PC-3 (cell line): ENCODE measurements around the gene SH2D1A. TPM values are rescaled to one million over a fixed set of nuclear protein-coding genes. Genes with fewer than 3 reads are reported as not detected.

ENCODE experiments used
- ATAC-seq: fragments of 200-7000 bp; cut with Tn5 transposase; 2 replicates; pipeline ENCODE4 v1.9.1; 2020; ENCODE audit warnings: mild to moderate bottlenecking, moderate library complexity
- BruUV-seq: library from RNA; stranded (reverse); fragments of 400-500 nt; replicated peaks from 2 replicates; lab custom pipeline; 2021; lab: Mats Ljungman, UMichigan
- CTCF ChIA-PET: fragments of 300-600 bp; sonication (Branson Sonifier 250); formaldehyde crosslinking; loops from one replicate; lab custom pipeline; 2022; ENCODE audit warnings: antibody characterized with exemption; lab: Charles Lee
- POLR2A ChIA-PET: fragments of 300-600 bp; sonication (Branson Sonifier 250); formaldehyde crosslinking; loops from one replicate; lab custom pipeline; 2022; ENCODE audit warnings: antibody characterized with exemption; ENCODE audit not compliant: unreplicated experiment; lab: Charles Lee
- DNase-seq: peaks from one replicate; pipeline ENCODE4 v3.0.0-alpha.2; 2015
- H2AFZ ChIP-seq: fragments of 300-600 bp; sonication (generic); 2 replicates; pipeline ENCODE4 v1.6.0; 2016; ENCODE audit warnings: antibody characterized with exemption, low read length
- H3F3A ChIP-seq: fragments of 300-600 bp; sonication (generic); one replicate; pipeline ENCODE4 v1.6.0; 2017; ENCODE audit warnings: antibody characterized with exemption, low read length, control low read depth, mild to moderate bottlenecking; ENCODE audit not compliant: unreplicated experiment
- H3K27ac ChIP-seq: fragments of 300-600 bp; sonication (generic); 2 replicates; pipeline ENCODE4 v1.5.1; 2016; ENCODE audit warnings: mild to moderate bottlenecking, low read length
- H3K27me3 ChIP-seq: fragments of 300-600 bp; sonication (generic); 2 replicates; pipeline ENCODE4 v1.6.1; 2016; ENCODE audit warnings: low read length, mixed read lengths
- H3K36me3 ChIP-seq: fragments of 300-600 bp; sonication (generic); 2 replicates; pipeline ENCODE4 v1.6.1; 2016; ENCODE audit warnings: low read depth, mixed run types, low read length, mixed read lengths
- H3K4me1 ChIP-seq: fragments of 300-600 bp; sonication (generic); 2 replicates; pipeline ENCODE4 v1.5.1; 2016; ENCODE audit warnings: low read length; ENCODE audit not compliant: insufficient read depth
- H3K4me2 ChIP-seq: fragments of 300-600 bp; sonication (generic); 2 replicates; pipeline ENCODE4 v1.6.0; 2016; ENCODE audit warnings: low read length
- H3K4me3 ChIP-seq: fragments of 300-600 bp; sonication (generic); 2 replicates; pipeline ENCODE4 v1.5.1; 2016; ENCODE audit warnings: mild to moderate bottlenecking, low read length, mixed read lengths
- H3K79me2 ChIP-seq: fragments of 300-600 bp; sonication (generic); 2 replicates; pipeline ENCODE4 v1.6.1; 2017; ENCODE audit warnings: low read length, mixed read lengths
- H3K9ac ChIP-seq: fragments of 300-600 bp; sonication (generic); 2 replicates; pipeline ENCODE4 v1.6.0; 2016; ENCODE audit warnings: mild to moderate bottlenecking, low read length
- H3K9me2 ChIP-seq: fragments of 300-600 bp; sonication (generic); replicated peaks from 2 replicates; pipeline ENCODE4 v1.6.1; 2016; ENCODE audit warnings: mixed run types, low read length, mixed read lengths
- H3K9me3 ChIP-seq: fragments of 300-600 bp; sonication (generic); 2 replicates; pipeline ENCODE4 v1.6.1; 2016; ENCODE audit warnings: low read length, mixed read lengths
- H4K20me1 ChIP-seq: fragments of 300-600 bp; sonication (generic); 2 replicates; pipeline ENCODE4 v1.6.1; 2016; ENCODE audit warnings: low read length, mixed read lengths
- EZH2 ChIP-seq: fragments of 300-600 bp; sonication (generic); IDR thresholded peaks from one replicate; pipeline ENCODE4 v1.6.1; 2017; ENCODE audit warnings: antibody characterized with exemption, mild to moderate bottlenecking, low read length; ENCODE audit not compliant: unreplicated experiment
- EZH2phosphoT487 ChIP-seq: fragments of 300-600 bp; sonication (generic); IDR thresholded peaks from 2 replicates; pipeline ENCODE4 v1.6.1; 2018; ENCODE audit warnings: mild to moderate bottlenecking, antibody characterized with exemption, low read length, borderline replicate concordance
- intact Hi-C: fragments of 100-400 bp; cut with micrococcal nuclease; formaldehyde crosslinking; loops from 2 replicates; pipeline ENCODE4 v1.9.0; 2023
- total RNA-seq: library from RNA; depleted of rRNA; stranded (reverse); fragments of >200 nt; gene quantifications from 2 replicates; pipeline ENCODE4 v1.2.3, GENCODE V29; 2014
- TF ChIP-seq, protein P1 (sequence below): fragments of 300-600 bp; sonication (generic); conservative IDR thresholded peaks from 2 replicates; pipeline ENCODE4 v1.5.1; 2017; ENCODE audit warnings: antibody characterized with exemption, low read depth, mild to moderate bottlenecking, low read length

The SH2D1A gene
- total RNA-seq, 1 experiment from 2014 or later: not detected

DNA sequence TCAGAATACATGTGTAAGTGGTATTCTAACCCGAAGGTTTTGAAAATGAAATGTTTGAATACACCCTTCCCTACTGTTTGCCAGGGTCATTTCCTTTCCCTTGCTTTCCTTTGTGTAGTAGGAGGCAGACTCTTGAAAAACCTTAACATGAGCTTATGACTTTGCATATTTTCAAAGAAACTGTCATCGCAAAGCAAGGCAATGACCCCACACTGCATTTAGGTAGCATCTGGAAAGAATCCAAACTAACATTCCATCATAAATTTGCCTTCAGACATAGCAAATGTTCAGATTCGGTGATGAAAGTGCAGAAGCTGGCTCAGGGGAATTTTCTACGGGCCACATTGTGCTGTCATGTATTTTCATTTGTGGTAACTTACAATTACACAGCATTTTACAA lies 32.3 kb downstream of the SH2D1A start:
- Histone ChIP-seq H3K27me3 (no peaks in the 10 kb centered on the region), H2AFZ (no peak overlapping the region), H3K79me2 (no peaks in the 10 kb centered on the region), H3K9me3 (no peaks in the 10 kb centered on the region), H4K20me1 (no peaks in the 10 kb centered on the region), H3K4me3 (no peak overlapping the region), H3K9ac (no peak overlapping the region), H3K36me3 (no peaks in the 10 kb centered on the region), H3K27ac (no peak overlapping the region), H3K9me2 (no peaks in the 10 kb centered on the region), H3K4me1 (peaks cover 19% of the 10 kb centered on the region), H3F3A (no peaks in the 10 kb centered on the region), H3K4me2 (no peak overlapping the region)
- BruUV-seq: no TSS peak
- DNase-seq (no peak), ATAC-seq (no peak)
- ChIA-PET POLR2A (no interaction called here), CTCF (no interaction called here)
- intact Hi-C loops: no loop called here
- TF ChIP-seq EZH2 (no peak), EZH2phosphoT487 (no peak)
- TF ChIP-seq, protein P1, sequence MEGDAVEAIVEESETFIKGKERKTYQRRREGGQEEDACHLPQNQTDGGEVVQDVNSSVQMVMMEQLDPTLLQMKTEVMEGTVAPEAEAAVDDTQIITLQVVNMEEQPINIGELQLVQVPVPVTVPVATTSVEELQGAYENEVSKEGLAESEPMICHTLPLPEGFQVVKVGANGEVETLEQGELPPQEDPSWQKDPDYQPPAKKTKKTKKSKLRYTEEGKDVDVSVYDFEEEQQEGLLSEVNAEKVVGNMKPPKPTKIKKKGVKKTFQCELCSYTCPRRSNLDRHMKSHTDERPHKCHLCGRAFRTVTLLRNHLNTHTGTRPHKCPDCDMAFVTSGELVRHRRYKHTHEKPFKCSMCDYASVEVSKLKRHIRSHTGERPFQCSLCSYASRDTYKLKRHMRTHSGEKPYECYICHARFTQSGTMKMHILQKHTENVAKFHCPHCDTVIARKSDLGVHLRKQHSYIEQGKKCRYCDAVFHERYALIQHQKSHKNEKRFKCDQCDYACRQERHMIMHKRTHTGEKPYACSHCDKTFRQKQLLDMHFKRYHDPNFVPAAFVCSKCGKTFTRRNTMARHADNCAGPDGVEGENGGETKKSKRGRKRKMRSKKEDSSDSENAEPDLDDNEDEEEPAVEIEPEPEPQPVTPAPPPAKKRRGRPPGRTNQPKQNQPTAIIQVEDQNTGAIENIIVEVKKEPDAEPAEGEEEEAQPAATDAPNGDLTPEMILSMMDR: no peak

DNA sequence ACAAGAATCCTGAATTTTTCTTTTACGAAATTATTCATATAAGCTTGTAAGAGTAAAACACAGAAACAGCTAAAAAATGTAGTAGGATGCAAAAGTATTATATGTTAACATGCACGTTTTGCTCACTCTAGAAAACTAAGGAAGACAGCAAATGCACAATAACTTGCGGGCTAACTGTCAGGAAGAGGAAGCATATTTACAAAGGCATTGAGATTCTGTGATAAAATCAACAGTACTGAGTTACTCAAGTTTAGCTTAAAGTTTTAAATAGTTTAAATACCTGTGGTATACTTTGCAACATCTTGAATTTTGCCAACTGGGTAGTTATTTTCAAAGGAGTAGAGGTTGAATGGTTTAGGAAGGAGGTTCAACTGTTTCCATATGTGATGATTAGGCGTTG lies 37.0 kb downstream of the SH2D1A start:
- no peak for ATAC-seq
- Histone ChIP-seq H2AFZ (no peak overlapping the region), H3K9me2 (no peaks in the 10 kb centered on the region), H3F3A (no peaks in the 10 kb centered on the region), H3K36me3 (no peaks in the 10 kb centered on the region), H3K27ac (no peak overlapping the region), H3K27me3 (no peaks in the 10 kb centered on the region), H3K4me3 (no peak overlapping the region), H3K9ac (no peak overlapping the region), H3K4me2 (no peak overlapping the region), H3K4me1 (peaks cover 6% of the 10 kb centered on the region), H3K9me3 (no peaks in the 10 kb centered on the region), H4K20me1 (no peaks in the 10 kb centered on the region), H3K79me2 (no peaks in the 10 kb centered on the region)
- intact Hi-C loops: no loop called here
- TF ChIP-seq EZH2: no peak
- no peak for TF ChIP-seq EZH2phosphoT487
- TF ChIP-seq, protein P1: no peak
- CTCF ChIA-PET: interaction anchor here (0.6 kb wide), 1 partner anchor 24 kb away, joined by 5 read pairs; no protein-coding TSS in a partner anchor
- no TSS peak for BruUV-seq
- peak; percentile 38 for DNase-seq
- POLR2A ChIA-PET: no interaction called here

- Histone ChIP-seq H3K36me3 (no peaks in the 10 kb centered on the region), H3K27ac (no peak overlapping the region), H2AFZ (no peak overlapping the region), H3K4me2 (no peak overlapping the region), H3K79me2 (no peaks in the 10 kb centered on the region), H3K4me1 (peaks cover 6% of the 10 kb centered on the region), H3K27me3 (no peaks in the 10 kb centered on the region), H3F3A (no peaks in the 10 kb centered on the region), H3K9ac (no peak overlapping the region), H3K9me2 (no peaks in the 10 kb centered on the region), H3K4me3 (no peak overlapping the region), H4K20me1 (no peaks in the 10 kb centered on the region), H3K9me3 (no peaks in the 10 kb centered on the region)
- POLR2A ChIA-PET: no interaction called here
- DNase-seq: no peak
- ATAC-seq: no peak
- CTCF ChIA-PET: no interaction called here
- BruUV-seq: no TSS peak
- TF ChIP-seq, protein P1: no peak
- no peak for TF ChIP-seq EZH2phosphoT487
- TF ChIP-seq EZH2: no peak
- intact Hi-C loops: loop anchor here (5.0 kb wide), 2 partner anchors 174 to 289 kb away; no protein-coding TSS in a partner anchor
Measured at GRCh38 chrX:124386401-124386800, 40.0 kb downstream of the SH2D1A start.
